ENCODE data around the gene TSKU.

TSKU gene

GRCh38 chr11:76762356-76762752 is 20.8 kb upstream of the TSKU start:
- Histone ChIP-seq H3K27ac (no peak overlapping the region), H3K4me1 (no peaks in the 10 kb centered on the region), H2AFZ (no peak overlapping the region), H3K79me2 (no peaks in the 10 kb centered on the region), H3K36me3 (ENCODE audit: control insufficient read depth, insufficient read depth, low read length) (no peaks in the 10 kb centered on the region), H3K9ac (no peak overlapping the region), H3K4me3 (ENCODE audit: low read depth, low read length) (no peak overlapping the region), H3K27me3 (ENCODE audit: control insufficient read depth, insufficient read depth, low read length) (no peaks in the 10 kb centered on the region), H3K9me3 (ENCODE audit: control insufficient read depth, low read length) (no peaks in the 10 kb centered on the region), H3K4me2 (ENCODE audit: low read length) (no peak overlapping the region)
- TF ChIP-seq, protein P1, sequence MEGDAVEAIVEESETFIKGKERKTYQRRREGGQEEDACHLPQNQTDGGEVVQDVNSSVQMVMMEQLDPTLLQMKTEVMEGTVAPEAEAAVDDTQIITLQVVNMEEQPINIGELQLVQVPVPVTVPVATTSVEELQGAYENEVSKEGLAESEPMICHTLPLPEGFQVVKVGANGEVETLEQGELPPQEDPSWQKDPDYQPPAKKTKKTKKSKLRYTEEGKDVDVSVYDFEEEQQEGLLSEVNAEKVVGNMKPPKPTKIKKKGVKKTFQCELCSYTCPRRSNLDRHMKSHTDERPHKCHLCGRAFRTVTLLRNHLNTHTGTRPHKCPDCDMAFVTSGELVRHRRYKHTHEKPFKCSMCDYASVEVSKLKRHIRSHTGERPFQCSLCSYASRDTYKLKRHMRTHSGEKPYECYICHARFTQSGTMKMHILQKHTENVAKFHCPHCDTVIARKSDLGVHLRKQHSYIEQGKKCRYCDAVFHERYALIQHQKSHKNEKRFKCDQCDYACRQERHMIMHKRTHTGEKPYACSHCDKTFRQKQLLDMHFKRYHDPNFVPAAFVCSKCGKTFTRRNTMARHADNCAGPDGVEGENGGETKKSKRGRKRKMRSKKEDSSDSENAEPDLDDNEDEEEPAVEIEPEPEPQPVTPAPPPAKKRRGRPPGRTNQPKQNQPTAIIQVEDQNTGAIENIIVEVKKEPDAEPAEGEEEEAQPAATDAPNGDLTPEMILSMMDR (IDR thresholded peaks at IDR 0.05): no peak

- TF ChIP-seq, protein P1 (IDR thresholded peaks at IDR 0.05): no peak
- Histone ChIP-seq H3K9me3 (ENCODE audit: control insufficient read depth, low read length) (no peaks in the 10 kb centered on the region), H3K36me3 (ENCODE audit: control insufficient read depth, insufficient read depth, low read length) (no peaks in the 10 kb centered on the region), H2AFZ (no peak overlapping the region), H3K27ac (no peak overlapping the region), H3K4me2 (ENCODE audit: low read length) (no peak overlapping the region), H3K4me3 (ENCODE audit: low read depth, low read length) (no peak overlapping the region), H3K79me2 (no peaks in the 10 kb centered on the region), H3K4me1 (no peaks in the 10 kb centered on the region), H3K27me3 (ENCODE audit: control insufficient read depth, insufficient read depth, low read length) (no peaks in the 10 kb centered on the region), H3K9ac (no peak overlapping the region)
These were observed 20.1 kb upstream of the TSKU start for GRCh38 chr11:76762867-76763572.

DNA sequence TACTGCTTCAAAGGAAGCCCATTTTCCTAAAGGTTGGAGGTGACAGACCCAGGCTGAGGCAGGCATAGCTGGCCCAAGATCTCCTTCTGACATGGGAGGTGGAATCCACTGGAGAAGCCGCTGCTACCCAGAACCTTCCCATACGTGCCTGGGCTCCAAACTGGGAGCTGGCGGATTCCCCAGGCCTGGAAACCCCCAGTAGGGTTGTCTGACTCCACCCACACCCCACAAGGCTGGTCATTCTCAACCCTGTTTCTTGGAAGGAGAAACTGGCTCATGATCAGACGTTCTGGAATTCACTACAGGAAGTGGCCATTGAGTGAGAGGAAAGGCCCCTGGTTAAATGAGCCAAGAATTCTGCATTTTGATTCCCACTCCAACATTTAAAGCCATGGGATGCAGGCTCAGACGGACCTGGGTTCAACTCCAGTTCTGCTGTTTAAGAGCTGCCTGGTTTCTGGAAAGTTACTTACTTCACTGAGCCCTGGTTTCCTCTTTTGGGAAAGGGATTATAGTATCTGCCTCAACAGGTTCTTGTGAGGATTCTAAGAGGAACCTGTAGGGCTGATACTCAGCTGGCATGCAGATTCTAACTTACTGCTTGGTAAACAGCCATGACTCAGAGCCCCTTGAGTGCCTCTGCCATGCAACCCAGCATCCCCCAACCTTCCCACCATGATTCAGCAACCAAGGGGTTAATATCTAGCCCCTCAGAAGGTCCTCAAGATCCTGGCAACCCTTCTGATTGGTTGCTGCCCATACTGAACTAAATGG is 19.4 kb upstream of the TSKU start:
- Histone ChIP-seq H3K4me2 (ENCODE audit: low read length) (no peak overlapping the region), H3K4me3 (ENCODE audit: low read depth, low read length) (no peak overlapping the region), H3K9ac (no peak overlapping the region), H3K4me1 (no peaks in the 10 kb centered on the region), H2AFZ (no peak overlapping the region), H3K9me3 (ENCODE audit: control insufficient read depth, low read length) (no peaks in the 10 kb centered on the region), H3K27ac (no peak overlapping the region), H3K36me3 (ENCODE audit: control insufficient read depth, insufficient read depth, low read length) (no peaks in the 10 kb centered on the region), H3K79me2 (no peaks in the 10 kb centered on the region), H3K27me3 (ENCODE audit: control insufficient read depth, insufficient read depth, low read length) (no peaks in the 10 kb centered on the region)
- TF ChIP-seq, protein P1 (IDR thresholded peaks at IDR 0.05): no peak

- Histone ChIP-seq H3K36me3 (ENCODE audit: control insufficient read depth, insufficient read depth, low read length) (no peaks in the 10 kb centered on the region), H3K4me2 (ENCODE audit: low read length) (no peak overlapping the region), H3K9ac (no peak overlapping the region), H3K79me2 (no peaks in the 10 kb centered on the region), H3K27me3 (ENCODE audit: control insufficient read depth, insufficient read depth, low read length) (no peaks in the 10 kb centered on the region), H3K27ac (no peak overlapping the region), H2AFZ (no peak overlapping the region), H3K9me3 (ENCODE audit: control insufficient read depth, low read length) (no peaks in the 10 kb centered on the region), H3K4me1 (no peaks in the 10 kb centered on the region), H3K4me3 (ENCODE audit: low read depth, low read length) (no peak overlapping the region)
- TF ChIP-seq, protein P1 (IDR thresholded peaks at IDR 0.05): no peak
These were observed 18.1 kb upstream of the TSKU start for GRCh38 chr11:76764941-76765665.
